Measurements from ENCODE around the gene IMPDH1. TPM values are rescaled to one million over a fixed set of nuclear protein-coding genes. Genes with fewer than 3 reads are reported as not detected.

The IMPDH1 gene
- total RNA-seq, 1 donor from 2014 or later: 112 TPM

GRCh38 chr7:128395748-128396147 is 14.0 kb downstream of the IMPDH1 start:
- no peak for DNase-seq (ENCODE audit: low spot score)
- Mint-ChIP-seq H3K27ac (no peak overlapping the region), H3K27me3 (ENCODE audit: low read depth) (no peaks in the 10 kb centered on the region), H3K4me3 (ENCODE audit: low read depth) (no peak overlapping the region), H3K9me3 (no peaks in the 10 kb centered on the region), H3K36me3 (ENCODE audit: low read depth) (peaks cover 35% of the 10 kb centered on the region), H3K4me1 (ENCODE audit: low read depth) (no peaks in the 10 kb centered on the region)
- intact Hi-C loops (cut with micrococcal nuclease): no loop called here

GRCh38 chr7:128394904-128395496 is 14.8 kb downstream of the IMPDH1 start:
- Mint-ChIP-seq H3K27ac (no peak overlapping the region), H3K36me3 (ENCODE audit: low read depth) (peaks cover 31% of the 10 kb centered on the region), H3K4me3 (ENCODE audit: low read depth) (no peak overlapping the region), H3K9me3 (no peaks in the 10 kb centered on the region), H3K4me1 (ENCODE audit: low read depth) (no peaks in the 10 kb centered on the region), H3K27me3 (ENCODE audit: low read depth) (no peaks in the 10 kb centered on the region)
- intact Hi-C loops (cut with micrococcal nuclease): no loop called here
- no peak for DNase-seq (ENCODE audit: low spot score)

GRCh38 chr7:128393526-128394330 is 16.1 kb downstream of the IMPDH1 start:
- H3K36me3 Mint-ChIP-seq (ENCODE audit: low read depth): peaks cover 25% of the 10 kb centered on the region
- H3K4me3 Mint-ChIP-seq (ENCODE audit: low read depth): no peak overlapping the region
- no peaks in the 10 kb centered on the region for H3K4me1 Mint-ChIP-seq (ENCODE audit: low read depth)
- intact Hi-C loops (cut with micrococcal nuclease): no loop called here
- H3K27ac Mint-ChIP-seq: no peak overlapping the region
- no peaks in the 10 kb centered on the region for H3K9me3 Mint-ChIP-seq
- no peak for DNase-seq (ENCODE audit: low spot score)
- no peaks in the 10 kb centered on the region for H3K27me3 Mint-ChIP-seq (ENCODE audit: low read depth)

- DNase-seq (ENCODE audit: low spot score): no peak
- H3K27ac Mint-ChIP-seq: no peak overlapping the region
- intact Hi-C loops (cut with micrococcal nuclease): no loop called here
- H3K27me3 Mint-ChIP-seq (ENCODE audit: low read depth): peaks cover 1% of the 10 kb centered on the region
- H3K36me3 Mint-ChIP-seq (ENCODE audit: low read depth): peaks cover 16% of the 10 kb centered on the region
- H3K4me3 Mint-ChIP-seq (ENCODE audit: low read depth): no peak overlapping the region
- H3K4me1 Mint-ChIP-seq (ENCODE audit: low read depth): no peaks in the 10 kb centered on the region
- no peaks in the 10 kb centered on the region for H3K9me3 Mint-ChIP-seq
These were observed 17.1 kb downstream of the IMPDH1 start for GRCh38 chr7:128392446-128393327.

- peaks cover 3% of the 10 kb centered on the region for H3K27me3 Mint-ChIP-seq (ENCODE audit: low read depth)
- H3K36me3 Mint-ChIP-seq (ENCODE audit: low read depth): peaks cover 7% of the 10 kb centered on the region
- no peak overlapping the region for H3K27ac Mint-ChIP-seq
- DNase-seq (ENCODE audit: low spot score): no peak
- intact Hi-C loops (cut with micrococcal nuclease): no loop called here
- H3K9me3 Mint-ChIP-seq: no peaks in the 10 kb centered on the region
- no peaks in the 10 kb centered on the region for H3K4me1 Mint-ChIP-seq (ENCODE audit: low read depth)
- no peak overlapping the region for H3K4me3 Mint-ChIP-seq (ENCODE audit: low read depth)
These were observed 18.0 kb downstream of the IMPDH1 start for GRCh38 chr7:128391805-128392204.

GRCh38 chr7:128390871-128391565 is 18.8 kb downstream of the IMPDH1 start:
- no peak for DNase-seq (ENCODE audit: low spot score)
- Mint-ChIP-seq H3K4me3 (ENCODE audit: low read depth) (no peak overlapping the region), H3K9me3 (no peaks in the 10 kb centered on the region), H3K4me1 (ENCODE audit: low read depth) (no peaks in the 10 kb centered on the region), H3K36me3 (ENCODE audit: low read depth) (no peaks in the 10 kb centered on the region), H3K27ac (no peak overlapping the region), H3K27me3 (ENCODE audit: low read depth) (peaks cover 3% of the 10 kb centered on the region)
- intact Hi-C loops (cut with micrococcal nuclease): no loop called here

- no peak overlapping the region for H3K27ac Mint-ChIP-seq
- H3K9me3 Mint-ChIP-seq: no peaks in the 10 kb centered on the region
- no peak overlapping the region for H3K4me3 Mint-ChIP-seq (ENCODE audit: low read depth)
- no peaks in the 10 kb centered on the region for H3K4me1 Mint-ChIP-seq (ENCODE audit: low read depth)
- peaks cover 3% of the 10 kb centered on the region for H3K27me3 Mint-ChIP-seq (ENCODE audit: low read depth)
- intact Hi-C loops (cut with micrococcal nuclease): no loop called here
- DNase-seq (ENCODE audit: low spot score): no peak
- no peaks in the 10 kb centered on the region for H3K36me3 Mint-ChIP-seq (ENCODE audit: low read depth)
These were observed 20.0 kb downstream of the IMPDH1 start for GRCh38 chr7:128389618-128390329.

- Mint-ChIP-seq H3K9me3 (no peaks in the 10 kb centered on the region), H3K4me3 (ENCODE audit: low read depth) (no peak overlapping the region), H3K4me1 (ENCODE audit: low read depth) (no peaks in the 10 kb centered on the region), H3K36me3 (ENCODE audit: low read depth) (no peaks in the 10 kb centered on the region), H3K27ac (no peak overlapping the region), H3K27me3 (ENCODE audit: low read depth) (peaks cover 3% of the 10 kb centered on the region)
- intact Hi-C loops (cut with micrococcal nuclease): no loop called here
- no peak for DNase-seq (ENCODE audit: low spot score)
These were observed 20.6 kb downstream of the IMPDH1 start for GRCh38 chr7:128389085-128389617.

- H3K27me3 Mint-ChIP-seq (ENCODE audit: low read depth): peaks cover 6% of the 10 kb centered on the region
- no peak overlapping the region for H3K4me3 Mint-ChIP-seq (ENCODE audit: low read depth)
- H3K27ac Mint-ChIP-seq: no peak overlapping the region
- no peaks in the 10 kb centered on the region for H3K4me1 Mint-ChIP-seq (ENCODE audit: low read depth)
- no peaks in the 10 kb centered on the region for H3K36me3 Mint-ChIP-seq (ENCODE audit: low read depth)
- no peak for DNase-seq (ENCODE audit: low spot score)
- intact Hi-C loops (cut with micrococcal nuclease): no loop called here
- no peaks in the 10 kb centered on the region for H3K9me3 Mint-ChIP-seq
These were observed 21.7 kb downstream of the IMPDH1 start for GRCh38 chr7:128388145-128388485.

GRCh38 chr7:128387216-128388144 is 22.3 kb downstream of the IMPDH1 start:
- Mint-ChIP-seq H3K36me3 (ENCODE audit: low read depth) (no peaks in the 10 kb centered on the region), H3K9me3 (no peaks in the 10 kb centered on the region), H3K4me1 (ENCODE audit: low read depth) (no peaks in the 10 kb centered on the region), H3K27ac (no peak overlapping the region), H3K27me3 (ENCODE audit: low read depth) (peaks cover 6% of the 10 kb centered on the region), H3K4me3 (ENCODE audit: low read depth) (no peak overlapping the region)
- intact Hi-C loops (cut with micrococcal nuclease): loop anchor here (1.0 kb wide), 1 partner anchor 40 kb away; no protein-coding TSS in a partner anchor
- DNase-seq (ENCODE audit: low spot score): peak; percentile 39

All from activated T-helper 2 cell treated with anti-CD3 and anti-CD28 coated beads, Interferon-gamma antibody, Interleukin-2, Interleukin-4, amounts not matched to agents 10 μg/mL and 5 μg/mL and 100 μg/mL, durations not matched to agents 14 hours and 24 hours and 36 hours (primary cell).